ACHN (cell line): ENCODE data around the gene LEF1.
A peak's percentile ranks its signal among the peaks of the same experiment; 100 is the strongest.

Source experiments
- DNase-seq: peaks from one replicate; pipeline ENCODE4 v3.0.0-alpha.2; 2015
- in situ Hi-C: cut with HindIII; loops from 2 replicates; pipeline ENCODE4 v1.10.0; 2017; ENCODE audit warnings: low sequenced_read_pairs, low pct_ligation_motif_present, low pct_unique_long_range_greater_than_20kb

The LEF1 gene

GRCh38 chr4:108168671-108169523 is at the start of gene LEF1:
LEF1 (minus strand) TSS chr4:108168932; CDS start chr4:108167767, 1,165 bp downstream.
- in situ Hi-C loops, result no loop called here
- DNase-seq, result peak; percentile 29

GRCh38 chr4:108216510-108216909 is 47.8 kb upstream of the LEF1 start:
- no peak for DNase-seq
- in situ Hi-C loops, result no loop called here

GRCh38 chr4:108215055-108215454 is 46.3 kb upstream of the LEF1 start:
- DNase-seq, result no peak
- in situ Hi-C loops, result no loop called here

GRCh38 chr4:108213723-108214122 is 45.0 kb upstream of the LEF1 start:
- DNase-seq, result no peak
- in situ Hi-C loops, result no loop called here

GRCh38 chr4:108213308-108213707 is 44.6 kb upstream of the LEF1 start:
- no peak for DNase-seq
- in situ Hi-C loops, result no loop called here

GRCh38 chr4:108210989-108211835 is 42.5 kb upstream of the LEF1 start:
- in situ Hi-C loops, result no loop called here
- DNase-seq, result no peak

- in situ Hi-C loops, result no loop called here
- no peak for DNase-seq
Measured at GRCh38 chr4:108209489-108209888, 40.8 kb upstream of the LEF1 start.

GRCh38 chr4:108205859-108206258 is 37.1 kb upstream of the LEF1 start:
- in situ Hi-C loops, result no loop called here
- DNase-seq, result no peak

- no peak for DNase-seq
- in situ Hi-C loops, result no loop called here
Measured at GRCh38 chr4:108204518-108204917, 35.8 kb upstream of the LEF1 start.

GRCh38 chr4:108203377-108203776 is 34.6 kb upstream of the LEF1 start:
- in situ Hi-C loops, result no loop called here

GRCh38 chr4:108201774-108202173 is 33.0 kb upstream of the LEF1 start:
- DNase-seq, result no peak
- in situ Hi-C loops, result no loop called here

More at GRCh38 chr4:108203377-108203776, 34.6 kb upstream of the LEF1 start:
- DNase-seq, result no peak

GRCh38 chr4:108199881-108200280 is 31.1 kb upstream of the LEF1 start:
- in situ Hi-C loops, result no loop called here
- DNase-seq, result no peak

- no peak for DNase-seq
- in situ Hi-C loops, result no loop called here
Measured at GRCh38 chr4:108193886-108194672, 25.3 kb upstream of the LEF1 start.

GRCh38 chr4:108192935-108193334 is 24.2 kb upstream of the LEF1 start:
- in situ Hi-C loops, result no loop called here
- DNase-seq, result no peak

GRCh38 chr4:108192056-108192455 is 23.3 kb upstream of the LEF1 start:
- no peak for DNase-seq
- in situ Hi-C loops, result no loop called here

- no peak for DNase-seq
- in situ Hi-C loops, result no loop called here
Measured at GRCh38 chr4:108191269-108191914, 22.7 kb upstream of the LEF1 start.

GRCh38 chr4:108188770-108189169 is 20.0 kb upstream of the LEF1 start:
- in situ Hi-C loops, result no loop called here
- no peak for DNase-seq

- in situ Hi-C loops, result no loop called here
- DNase-seq, result no peak
Measured at GRCh38 chr4:108185252-108185651, 16.5 kb upstream of the LEF1 start.
